Breast epithelium (tissue), 3 donors: ENCODE measurements around the gene GAL3ST1.

ENCODE experiments used
- POLR2A ChIP-seq: fragments of 450-650 bp; IDR thresholded peaks from one replicate; pipeline ENCODE4 v1.6.1; 2016; ENCODE audit warnings: antibody characterized with exemption, mild to moderate bottlenecking, moderate library complexity
- POLR2AphosphoS5 ChIP-seq, 3 donors: sonication (generic); formaldehyde crosslinking; IDR thresholded peaks; one replicate each; pipeline ENCODE4 v1.6.1; 2017; ENCODE audit warnings: antibody characterized with exemption in 3 of 3
- TF ChIP-seq, protein P1 (sequence below), 3 donors: fragments of 450-650 bp; IDR thresholded peaks; one replicate each; pipeline ENCODE4 v1.5.1; 2016 to 2017; ENCODE audit warnings: antibody characterized with exemption in 3 of 3, mild to moderate bottlenecking in 3 of 3, moderate library complexity in 3 of 3

DNA sequence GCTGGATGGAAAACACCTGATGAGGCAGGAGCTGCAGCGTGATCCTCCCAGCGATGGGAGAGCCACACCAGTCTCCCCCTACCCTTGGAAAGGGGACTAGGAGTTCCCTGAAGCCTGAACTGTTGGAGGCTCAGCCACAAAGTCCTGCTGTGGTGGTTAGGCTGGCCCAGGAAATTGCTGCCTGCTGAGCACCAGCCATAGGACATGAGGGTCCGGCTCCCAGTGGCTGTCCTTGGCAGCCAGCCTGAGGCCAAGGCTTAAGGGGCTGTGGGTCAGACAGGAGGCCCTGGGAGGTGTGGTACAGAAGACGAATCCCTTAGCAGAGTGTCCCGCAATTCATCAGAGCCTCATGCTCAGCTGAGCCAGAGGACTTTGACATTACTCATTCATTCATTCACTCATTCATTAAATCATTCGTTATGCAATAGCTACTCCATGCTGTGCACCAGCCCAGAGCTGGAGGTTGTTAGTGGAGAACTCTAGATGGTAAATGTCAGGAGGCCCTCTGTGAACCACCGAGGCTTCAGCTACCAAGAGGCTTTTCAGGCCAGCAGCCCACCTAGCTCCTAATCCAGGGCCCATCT lies 54.5 kb downstream of the GAL3ST1 start:
- no peak for TF ChIP-seq POLR2AphosphoS5 (IDR thresholded peaks at IDR 0.05)
- TF ChIP-seq, protein P1, sequence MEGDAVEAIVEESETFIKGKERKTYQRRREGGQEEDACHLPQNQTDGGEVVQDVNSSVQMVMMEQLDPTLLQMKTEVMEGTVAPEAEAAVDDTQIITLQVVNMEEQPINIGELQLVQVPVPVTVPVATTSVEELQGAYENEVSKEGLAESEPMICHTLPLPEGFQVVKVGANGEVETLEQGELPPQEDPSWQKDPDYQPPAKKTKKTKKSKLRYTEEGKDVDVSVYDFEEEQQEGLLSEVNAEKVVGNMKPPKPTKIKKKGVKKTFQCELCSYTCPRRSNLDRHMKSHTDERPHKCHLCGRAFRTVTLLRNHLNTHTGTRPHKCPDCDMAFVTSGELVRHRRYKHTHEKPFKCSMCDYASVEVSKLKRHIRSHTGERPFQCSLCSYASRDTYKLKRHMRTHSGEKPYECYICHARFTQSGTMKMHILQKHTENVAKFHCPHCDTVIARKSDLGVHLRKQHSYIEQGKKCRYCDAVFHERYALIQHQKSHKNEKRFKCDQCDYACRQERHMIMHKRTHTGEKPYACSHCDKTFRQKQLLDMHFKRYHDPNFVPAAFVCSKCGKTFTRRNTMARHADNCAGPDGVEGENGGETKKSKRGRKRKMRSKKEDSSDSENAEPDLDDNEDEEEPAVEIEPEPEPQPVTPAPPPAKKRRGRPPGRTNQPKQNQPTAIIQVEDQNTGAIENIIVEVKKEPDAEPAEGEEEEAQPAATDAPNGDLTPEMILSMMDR (IDR thresholded peaks at IDR 0.05) = no peak
- no peak for TF ChIP-seq POLR2A
